Measurements from ENCODE around the gene LIN7B.
"Not testable (repeated sequence)": the region's sequence is repeated elsewhere in the genome, so short reads cannot be mapped to it uniquely, and the experiment has no call there.

LIN7B gene

DNA sequence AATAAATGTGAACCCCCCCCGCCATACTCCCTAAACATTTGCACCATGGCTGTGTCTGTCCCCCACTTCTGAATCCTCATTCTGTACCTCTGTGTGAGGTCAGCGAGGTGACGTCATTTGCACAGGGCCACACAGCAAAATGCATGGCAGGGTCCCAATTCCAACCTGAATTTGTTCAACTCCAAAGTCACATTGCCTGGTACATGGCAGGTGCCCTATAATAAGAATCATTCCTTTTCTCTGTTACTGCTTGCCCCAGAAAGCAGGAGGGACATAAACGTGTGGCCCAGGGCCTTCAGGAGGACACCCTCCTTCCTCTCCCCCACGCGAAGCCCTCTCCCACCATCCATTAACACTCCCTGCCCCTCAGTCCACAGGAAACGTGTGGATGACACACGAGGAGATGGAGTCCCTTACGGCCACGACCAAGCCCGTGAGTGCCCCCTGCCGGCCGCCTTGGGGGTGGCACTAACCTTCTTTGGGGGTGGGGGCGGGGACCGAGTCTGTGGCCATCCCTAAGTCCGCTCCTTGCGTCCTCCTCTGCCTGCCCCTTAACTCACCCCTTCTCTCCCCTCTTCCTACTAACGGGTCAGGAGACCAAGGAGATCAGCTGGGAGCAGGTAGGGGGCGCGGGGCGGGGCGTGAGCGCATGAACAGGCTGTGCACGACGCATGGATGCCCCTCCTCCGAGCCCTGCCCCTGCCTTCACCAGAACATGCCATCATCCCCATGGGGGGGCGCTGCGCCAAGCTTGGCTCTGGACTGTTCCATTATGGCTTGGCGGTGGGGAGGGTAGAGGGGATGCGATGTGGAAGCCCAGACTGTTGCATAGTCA, 31.6 kb downstream of the LIN7B start:
- peak; percentile 84 for DNase-seq (ENCODE audit: low spot score)

- DNase-seq (ENCODE audit: low spot score): not testable (repeated sequence)
These were observed 32.2 kb downstream of the LIN7B start for GRCh38 chr19:49146408-49146770.

DNA sequence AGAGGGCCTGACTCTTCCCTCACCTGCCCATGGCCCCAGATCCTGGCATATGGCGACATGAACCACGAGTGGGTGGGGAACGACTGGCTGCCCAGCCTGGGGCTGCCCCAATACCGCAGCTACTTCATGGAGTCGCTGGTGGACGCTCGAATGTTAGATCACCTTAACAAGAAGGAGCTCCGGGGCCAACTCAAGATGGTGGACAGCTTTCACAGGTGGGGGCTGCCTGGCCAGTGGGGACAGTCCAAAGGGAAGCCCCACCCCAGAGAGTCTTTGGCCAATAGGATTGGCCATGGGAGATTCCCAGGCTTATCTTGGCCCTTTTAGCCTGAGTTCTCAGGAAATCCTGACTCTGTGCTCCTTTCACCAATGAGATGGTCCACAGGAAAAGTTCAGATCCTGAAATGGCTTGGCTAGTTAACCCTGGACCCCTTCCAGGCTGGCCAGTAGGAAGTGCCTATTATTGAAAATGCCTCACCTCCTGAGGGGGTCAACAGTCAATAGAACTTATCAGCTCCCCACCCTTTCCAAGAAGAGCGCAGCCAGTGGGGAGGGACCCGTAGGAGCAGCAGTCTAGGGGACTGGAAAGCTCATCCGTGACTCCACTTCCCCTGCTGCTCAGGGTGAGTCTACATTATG, 34.0 kb downstream of the LIN7B start:
- no peak for DNase-seq (ENCODE audit: low spot score)

- peak; percentile 96 for DNase-seq (ENCODE audit: low spot score)
These were observed 34.8 kb downstream of the LIN7B start for GRCh38 chr19:49148784-49149651.

DNA sequence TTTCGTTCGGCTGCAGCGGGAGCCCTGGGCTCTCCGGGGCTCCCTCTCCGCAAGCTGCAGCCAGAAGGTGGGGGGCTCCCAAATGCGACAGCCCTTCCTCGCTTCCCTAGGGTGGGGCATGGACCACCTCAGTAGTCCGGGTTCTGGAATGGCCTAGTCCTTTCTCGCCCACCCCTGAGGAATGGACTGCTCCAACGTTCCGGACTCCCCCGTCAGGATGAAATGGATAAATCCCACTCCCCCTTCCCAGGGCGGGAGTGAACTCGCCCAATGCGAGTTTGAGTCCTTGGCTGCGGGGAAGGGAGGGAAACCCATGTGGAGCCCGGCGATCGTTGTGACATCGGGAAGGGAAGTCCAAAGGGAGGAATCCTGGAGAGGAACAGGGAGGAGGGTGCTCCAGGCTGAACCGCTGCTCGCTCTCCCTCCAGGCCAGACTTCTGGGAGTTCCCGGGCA, 35.5 kb downstream of the LIN7B start:
- peak; percentile 83 for DNase-seq (ENCODE audit: low spot score)

GRCh38 chr19:49150106-49150943, 36.2 kb downstream of the LIN7B start:
- peak; percentile 81 for DNase-seq (ENCODE audit: low spot score)

DNA sequence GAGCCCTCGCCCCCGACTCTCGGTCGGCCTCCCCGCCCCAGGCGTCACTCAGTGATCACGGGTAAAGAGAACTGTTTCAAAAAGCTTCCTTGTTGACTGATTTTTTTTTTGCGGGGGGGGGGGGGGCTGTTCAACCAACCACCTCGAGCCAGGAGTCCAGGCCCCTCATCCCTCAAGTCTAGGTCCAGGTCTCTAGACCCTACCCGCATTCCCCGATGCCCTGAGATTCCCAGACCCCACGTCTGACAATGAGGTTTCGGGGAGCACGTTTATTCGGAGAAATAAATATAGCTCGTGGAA, 36.7 kb downstream of the LIN7B start:
- no peak for DNase-seq (ENCODE audit: low spot score)

DNA sequence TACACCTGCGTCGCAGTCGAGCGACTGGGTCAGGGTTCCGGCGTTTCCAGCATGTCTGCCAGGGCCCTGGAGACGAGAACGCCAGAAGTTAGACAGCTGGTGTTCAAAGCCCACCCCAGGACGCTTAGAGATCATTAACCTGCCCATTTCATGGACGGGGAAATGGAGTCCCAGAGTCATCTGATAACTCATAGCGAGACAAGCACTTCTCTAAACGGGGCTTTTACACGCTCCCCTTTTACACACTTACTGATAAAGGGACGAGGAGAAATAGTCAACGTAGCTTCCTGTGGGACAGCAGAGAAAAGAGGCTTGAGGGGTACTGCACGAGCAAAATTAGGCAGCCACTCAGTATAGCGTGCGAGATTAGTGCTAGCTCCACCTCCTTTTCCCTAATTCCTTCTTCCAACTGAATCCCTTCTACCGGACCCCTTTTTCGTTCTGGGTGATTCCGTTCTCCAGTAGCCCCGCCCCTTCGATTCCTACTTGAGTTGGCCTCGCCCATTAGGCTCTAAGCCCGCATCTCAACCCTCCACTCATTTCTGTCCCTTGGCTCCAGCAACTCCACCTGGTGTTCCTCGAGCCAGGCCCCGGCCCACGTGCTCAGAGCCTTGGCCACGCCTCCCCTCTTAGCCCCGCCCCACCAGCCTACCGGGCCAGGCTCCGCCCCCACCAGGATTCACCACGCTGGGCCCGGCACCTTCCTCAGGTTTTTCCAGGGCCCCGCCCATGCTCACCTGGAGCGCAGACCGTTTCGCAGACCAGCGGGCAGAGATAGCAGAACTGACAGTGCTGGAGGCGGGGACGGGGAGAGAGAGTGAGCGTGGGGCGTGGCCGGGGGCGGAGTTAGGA, 37.3 kb downstream of the LIN7B start:
- peak; percentile 73 for DNase-seq (ENCODE audit: low spot score)

DNA sequence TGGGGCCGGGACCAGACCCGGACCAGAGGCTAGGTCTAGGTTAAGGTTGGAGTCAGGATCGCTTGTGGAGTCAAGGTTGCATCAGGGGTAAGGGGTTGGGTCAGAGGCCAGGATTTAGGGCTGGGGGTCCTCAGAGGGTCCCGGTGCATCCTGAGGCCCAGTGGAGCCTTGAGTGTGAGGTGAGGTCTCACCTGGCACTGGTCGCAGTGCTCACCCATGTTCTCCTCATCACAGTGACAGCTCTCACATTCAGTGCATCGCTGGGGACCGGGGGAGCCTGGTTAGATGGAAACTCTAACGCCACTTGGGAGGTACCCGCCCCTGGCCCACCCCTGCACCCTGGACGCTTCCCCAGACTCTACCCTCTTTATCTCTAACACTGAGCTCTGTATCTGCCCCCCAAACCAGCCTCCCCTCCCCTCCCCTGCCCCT, 38.0 kb downstream of the LIN7B start:
- no peak for DNase-seq (ENCODE audit: low spot score)

GRCh38 chr19:49153167-49153809, 39.1 kb downstream of the LIN7B start:
- no peak for DNase-seq (ENCODE audit: low spot score)

- DNase-seq (ENCODE audit: low spot score): no peak
These were observed 40.1 kb downstream of the LIN7B start for GRCh38 chr19:49154279-49154678.

DNA sequence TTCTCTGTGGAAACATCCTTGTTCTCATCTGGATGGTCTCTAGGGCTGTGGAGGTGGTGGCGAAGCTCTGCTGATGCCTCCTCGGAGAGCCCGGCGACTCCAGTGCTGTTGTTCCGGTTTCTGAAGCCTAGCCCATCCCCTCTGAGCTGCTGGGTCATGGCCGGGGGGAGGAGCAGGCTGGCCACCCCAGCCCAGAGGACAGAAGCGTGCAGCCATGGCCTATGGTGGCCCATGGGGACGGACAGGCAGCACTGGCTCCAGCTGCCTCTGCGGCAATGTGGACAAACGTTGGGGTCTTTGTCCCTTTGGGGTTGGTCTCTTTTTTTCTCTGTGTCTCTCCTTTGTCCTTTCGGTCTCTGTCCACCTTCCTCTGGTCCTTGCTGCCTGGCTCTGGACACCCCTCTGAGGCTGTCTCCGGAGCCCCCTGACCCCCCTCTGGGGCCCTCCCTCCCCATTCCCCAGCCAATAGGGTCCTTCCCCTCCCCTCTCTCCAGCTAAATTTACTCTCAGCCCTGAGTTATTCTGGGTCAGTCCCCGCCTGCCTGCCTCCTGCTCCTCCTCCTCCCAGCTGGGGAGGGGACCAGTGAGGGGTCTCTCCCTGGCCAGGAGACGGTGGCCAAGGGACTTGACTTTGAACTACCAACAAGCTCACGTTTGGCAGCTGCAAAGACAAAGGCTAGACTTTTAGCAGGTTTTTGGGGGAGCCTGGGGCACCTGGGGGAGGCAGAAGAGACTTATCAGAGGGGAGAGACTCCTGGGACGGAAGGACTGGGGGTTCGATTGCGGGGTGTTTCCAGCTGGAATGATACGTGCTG, 41.0 kb downstream of the LIN7B start, which contains the start of gene HRC:
HRC (minus strand) TSS at position 392 of the 815 bp plus-strand sequence; CDS start at position 233, 159 bp downstream.
- no peak for DNase-seq (ENCODE audit: low spot score)

DNA sequence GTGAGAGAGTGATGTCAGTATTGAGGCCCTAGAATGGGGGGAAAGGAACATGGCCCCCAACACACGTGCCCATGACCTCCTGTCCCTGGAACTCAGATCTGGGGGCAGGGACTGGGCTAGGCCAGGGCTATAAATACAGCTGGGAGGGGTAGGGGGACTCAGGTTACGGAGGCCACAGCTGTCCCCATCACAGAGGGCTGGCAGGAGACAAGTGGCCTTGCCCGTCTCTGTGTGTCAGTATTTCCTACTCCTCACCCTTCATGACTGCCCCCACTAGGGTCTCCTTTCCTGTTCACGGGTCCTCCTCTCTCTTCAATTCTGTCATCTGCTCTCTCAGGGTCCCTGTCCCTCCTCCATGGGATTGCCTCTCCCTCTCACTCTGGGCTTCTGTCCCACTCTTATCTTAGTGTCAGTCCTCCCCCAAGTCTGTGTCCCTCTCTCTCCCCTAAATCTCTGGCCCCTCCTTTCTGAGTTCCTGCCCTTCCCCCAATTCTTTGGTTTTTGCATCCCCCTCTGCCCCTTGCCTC, 41.7 kb downstream of the LIN7B start:
- DNase-seq (ENCODE audit: low spot score): no peak

DNA sequence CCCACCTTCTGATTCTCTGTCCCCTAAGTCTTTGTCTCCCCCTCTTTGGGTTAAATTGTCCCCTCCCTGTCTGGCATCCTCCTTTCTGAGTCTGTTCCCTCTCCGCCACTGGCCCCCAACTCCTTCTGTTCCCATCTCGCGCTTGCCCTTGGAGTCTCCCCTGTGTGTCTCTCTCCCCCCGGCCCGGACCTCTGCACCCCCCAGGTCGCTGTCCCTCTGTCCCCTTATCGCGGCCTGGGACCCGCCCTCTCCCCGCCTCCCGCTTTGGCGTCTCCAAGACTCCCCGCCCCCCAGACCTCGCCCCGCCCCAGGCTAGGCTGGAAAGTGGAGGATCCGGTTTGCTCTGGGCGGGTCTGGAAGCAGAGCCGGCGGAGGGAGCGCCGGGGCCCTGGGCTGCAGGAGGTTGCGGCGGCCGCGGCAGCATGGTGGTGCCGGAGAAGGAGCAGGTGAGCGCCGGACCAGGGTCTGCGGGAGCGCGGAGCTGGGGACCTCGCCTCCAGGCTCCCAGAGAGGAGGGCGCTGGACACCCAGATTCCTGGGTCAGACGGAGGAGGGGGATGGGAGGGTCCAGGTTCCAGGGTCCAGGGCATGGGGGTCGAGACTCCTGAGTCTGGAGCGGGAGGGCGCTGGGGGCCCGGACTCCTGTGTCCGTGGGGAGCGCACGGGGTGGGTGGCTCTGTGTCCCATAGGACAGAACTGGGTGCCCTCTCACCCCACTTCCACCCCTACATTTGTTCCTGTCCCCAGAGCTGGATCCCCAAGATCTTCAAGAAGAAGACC, 43.5 kb downstream of the LIN7B start, which contains the start of gene TRPM4:
TRPM4 (plus strand) TSS at position 348 of the 780 bp plus-strand sequence; CDS start at position 423, 75 bp downstream.
- peak; percentile 95 for DNase-seq (ENCODE audit: low spot score)

DNA sequence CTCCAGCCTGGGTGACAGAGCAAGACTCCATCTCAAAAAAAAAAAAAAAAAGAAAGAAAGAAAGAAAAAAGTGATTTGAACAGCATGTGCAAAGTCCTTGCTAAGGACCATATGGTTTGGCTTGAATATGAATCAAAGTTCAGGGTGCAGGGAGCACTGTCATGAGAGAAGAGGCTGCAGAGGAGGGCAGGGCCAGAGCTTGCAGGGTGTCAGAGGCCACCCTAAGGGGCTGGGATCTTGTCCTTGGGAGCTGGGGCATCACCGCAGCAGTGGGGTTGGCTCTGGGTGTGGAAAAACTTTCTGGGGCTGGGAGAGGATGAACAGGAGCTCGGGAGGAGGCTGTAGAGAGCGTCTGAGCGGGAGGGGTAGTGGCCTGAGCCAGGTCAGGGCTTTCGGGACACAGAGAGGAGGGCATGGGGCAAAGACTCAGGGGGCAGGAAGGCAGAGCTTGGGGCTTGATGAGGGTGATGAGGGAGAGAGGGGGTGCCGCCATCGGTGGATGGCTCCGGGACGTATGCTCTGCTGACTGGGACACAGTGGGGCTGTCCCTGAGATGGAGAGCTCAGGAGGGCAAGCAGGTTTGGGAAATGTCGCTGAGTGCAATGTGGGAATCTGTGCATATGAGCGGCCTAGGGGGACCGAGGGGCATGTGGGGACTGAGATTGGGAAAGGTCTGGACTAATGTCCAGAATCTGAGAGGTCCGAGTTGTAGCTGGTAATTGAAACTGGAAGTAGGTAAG, 46.5 kb downstream of the LIN7B start:
- no peak for DNase-seq (ENCODE audit: low spot score)

DNA sequence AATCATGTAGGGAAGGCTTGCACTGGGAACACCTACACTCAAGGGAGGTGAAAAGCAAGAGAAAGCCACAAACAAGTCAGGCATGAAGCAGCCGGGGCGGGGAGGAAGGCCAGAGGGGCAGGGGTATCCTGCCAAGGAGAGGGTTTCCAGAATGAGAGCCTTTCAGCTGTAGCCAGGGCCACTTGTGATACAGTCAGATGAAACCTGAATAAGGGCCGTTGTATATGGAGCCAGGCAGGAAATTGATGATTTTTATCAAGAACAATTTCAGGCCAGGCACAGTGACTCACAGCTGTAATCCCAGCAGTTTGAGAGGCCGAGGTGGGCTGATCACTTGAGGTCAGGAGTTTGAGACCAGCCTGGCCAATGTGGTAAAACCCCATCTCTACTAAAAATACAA, 47.8 kb downstream of the LIN7B start:
- no peak for DNase-seq (ENCODE audit: low spot score)

DNA sequence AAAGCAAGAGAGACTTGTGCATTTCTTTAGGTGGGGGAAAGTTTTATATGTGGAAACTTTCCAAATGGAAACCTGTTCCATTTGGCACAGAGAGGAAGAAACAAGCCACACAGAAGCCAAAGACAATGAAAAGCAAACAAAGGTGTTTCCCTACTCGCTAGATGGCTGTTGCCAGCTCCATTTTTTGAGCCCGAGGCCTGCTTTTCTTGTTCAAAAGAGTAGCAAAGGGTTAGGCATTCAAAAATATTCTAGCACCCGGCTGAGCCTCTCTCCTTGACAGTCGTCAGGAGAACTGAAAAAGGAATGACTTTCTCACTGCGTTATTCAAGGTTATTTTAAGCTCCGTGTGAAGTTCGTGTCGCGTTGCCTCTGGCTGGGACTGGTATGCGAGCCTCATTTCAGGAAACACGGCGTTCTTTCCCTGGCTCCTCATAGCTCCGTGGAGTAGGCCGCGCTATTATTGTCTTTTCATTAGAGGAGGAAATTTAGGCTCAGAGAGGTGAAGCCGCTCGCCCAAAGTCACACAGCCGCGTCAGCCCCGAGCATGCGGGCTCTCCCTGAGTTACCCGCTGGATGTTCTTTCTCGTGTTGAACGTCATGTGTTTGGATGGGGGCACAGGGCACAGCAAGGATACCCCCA, 51.1 kb downstream of the LIN7B start:
- DNase-seq (ENCODE audit: low spot score): no peak

Measured in AG20443 (cell line).